ENCODE measurements around the gene PSG4.
"Not testable (repeated sequence)": the region's sequence is repeated elsewhere in the genome, so short reads cannot be mapped to it uniquely, and the experiment has no call there.

PSG4 gene

GRCh38 chr19:43201337-43201801 is 4.1 kb downstream of the PSG4 start:
- H3K27me3 ChIP-seq (ENCODE audit: insufficient read depth, poor library complexity, severe bottlenecking); H3K4me3 ChIP-seq (replicated peaks; ENCODE audit: insufficient read depth, low read length); DNase-seq (ENCODE audit: low read depth in 1 of 2, low spot score in 1 of 2); H3K27ac ChIP-seq (replicated peaks): not testable (repeated sequence)

GRCh38 chr19:43198686-43199419 is 6.6 kb downstream of the PSG4 start:
- H3K27me3 ChIP-seq (ENCODE audit: insufficient read depth, poor library complexity, severe bottlenecking); H3K4me3 ChIP-seq (replicated peaks; ENCODE audit: insufficient read depth, low read length); H3K27ac ChIP-seq (replicated peaks); DNase-seq (ENCODE audit: low read depth in 1 of 2, low spot score in 1 of 2): not testable (repeated sequence)

GRCh38 chr19:43197666-43198397 is 7.6 kb downstream of the PSG4 start:
- H3K4me3 ChIP-seq (replicated peaks; ENCODE audit: insufficient read depth, low read length); H3K27ac ChIP-seq (replicated peaks); DNase-seq (ENCODE audit: low read depth in 1 of 2, low spot score in 1 of 2); H3K27me3 ChIP-seq (ENCODE audit: insufficient read depth, poor library complexity, severe bottlenecking): not testable (repeated sequence)

GRCh38 chr19:43194397-43194796 is 11.0 kb downstream of the PSG4 start:
- H3K27ac ChIP-seq (replicated peaks); H3K27me3 ChIP-seq (ENCODE audit: insufficient read depth, poor library complexity, severe bottlenecking); H3K4me3 ChIP-seq (replicated peaks; ENCODE audit: insufficient read depth, low read length); DNase-seq (ENCODE audit: low read depth in 1 of 2, low spot score in 1 of 2): not testable (repeated sequence)

GRCh38 chr19:43192381-43193155 is 12.9 kb downstream of the PSG4 start:
- H3K27ac ChIP-seq (replicated peaks); H3K4me3 ChIP-seq (replicated peaks; ENCODE audit: insufficient read depth, low read length); DNase-seq (ENCODE audit: low read depth in 1 of 2, low spot score in 1 of 2); H3K27me3 ChIP-seq (ENCODE audit: insufficient read depth, poor library complexity, severe bottlenecking): not testable (repeated sequence)

GRCh38 chr19:43188092-43188491 is 17.3 kb downstream of the PSG4 start:
- H3K27ac ChIP-seq (replicated peaks); H3K27me3 ChIP-seq (ENCODE audit: insufficient read depth, poor library complexity, severe bottlenecking); DNase-seq (ENCODE audit: low read depth in 1 of 2, low spot score in 1 of 2); H3K4me3 ChIP-seq (replicated peaks; ENCODE audit: insufficient read depth, low read length): not testable (repeated sequence)

- not testable (repeated sequence) for H3K27ac ChIP-seq (replicated peaks); H3K27me3 ChIP-seq (ENCODE audit: insufficient read depth, poor library complexity, severe bottlenecking); DNase-seq (ENCODE audit: low read depth in 1 of 2, low spot score in 1 of 2); H3K4me3 ChIP-seq (replicated peaks; ENCODE audit: insufficient read depth, low read length)
Measured at GRCh38 chr19:43186311-43186935, 19.0 kb downstream of the PSG4 start, which contains the start of gene PSG5. Gene PSG5 (minus strand): TSS chr19:43186536. CDS start chr19:43186405, 131 bp downstream.

GRCh38 chr19:43181869-43182771 is 23.3 kb downstream of the PSG4 start:
- H3K4me3 ChIP-seq (replicated peaks; ENCODE audit: insufficient read depth, low read length); H3K27ac ChIP-seq (replicated peaks); DNase-seq (ENCODE audit: low read depth in 1 of 2, low spot score in 1 of 2); H3K27me3 ChIP-seq (ENCODE audit: insufficient read depth, poor library complexity, severe bottlenecking): not testable (repeated sequence)

- H3K27ac ChIP-seq (replicated peaks); H3K4me3 ChIP-seq (replicated peaks; ENCODE audit: insufficient read depth, low read length); H3K27me3 ChIP-seq (ENCODE audit: insufficient read depth, poor library complexity, severe bottlenecking); DNase-seq (ENCODE audit: low read depth in 1 of 2, low spot score in 1 of 2): not testable (repeated sequence)
Measured at GRCh38 chr19:43179569-43180147, 25.8 kb downstream of the PSG4 start.

- H3K4me3 ChIP-seq (replicated peaks; ENCODE audit: insufficient read depth, low read length); H3K27me3 ChIP-seq (ENCODE audit: insufficient read depth, poor library complexity, severe bottlenecking): not testable (repeated sequence)
Measured at GRCh38 chr19:43178577-43178976, 26.9 kb downstream of the PSG4 start.

GRCh38 chr19:43165906-43166305 is 39.5 kb downstream of the PSG4 start:
- DNase-seq (ENCODE audit: low read depth in 1 of 2, low spot score in 1 of 2); H3K27ac ChIP-seq (replicated peaks); H3K27me3 ChIP-seq (ENCODE audit: insufficient read depth, poor library complexity, severe bottlenecking): not testable (repeated sequence)

More at GRCh38 chr19:43178577-43178976, 26.9 kb downstream of the PSG4 start:
- DNase-seq (ENCODE audit: low read depth in 1 of 2, low spot score in 1 of 2); H3K27ac ChIP-seq (replicated peaks): not testable (repeated sequence)

GRCh38 chr19:43163135-43163534 is 42.3 kb downstream of the PSG4 start:
- H3K27me3 ChIP-seq (ENCODE audit: insufficient read depth, poor library complexity, severe bottlenecking); H3K27ac ChIP-seq (replicated peaks); H3K4me3 ChIP-seq (replicated peaks; ENCODE audit: insufficient read depth, low read length); DNase-seq (ENCODE audit: low read depth in 1 of 2, low spot score in 1 of 2): not testable (repeated sequence)

More at GRCh38 chr19:43165906-43166305, 39.5 kb downstream of the PSG4 start:
- H3K4me3 ChIP-seq (replicated peaks; ENCODE audit: insufficient read depth, low read length), result not testable (repeated sequence)

GRCh38 chr19:43162261-43162660 is 43.2 kb downstream of the PSG4 start:
- not testable (repeated sequence) for H3K27ac ChIP-seq (replicated peaks); H3K27me3 ChIP-seq (ENCODE audit: insufficient read depth, poor library complexity, severe bottlenecking); H3K4me3 ChIP-seq (replicated peaks; ENCODE audit: insufficient read depth, low read length); DNase-seq (ENCODE audit: low read depth in 1 of 2, low spot score in 1 of 2)
